Parathyroid adenoma (tissue), 2 donors: ENCODE results near the gene SOSTDC1.
A peak's percentile ranks its signal among the peaks of the same experiment; 100 is the strongest.
"Not testable (repeated sequence)": the region's sequence is repeated elsewhere in the genome, so short reads cannot be mapped to it uniquely, and the experiment has no call there.

Source experiments
- H2AFZ ChIP-seq: fragments of 300-600 bp; sonication (generic); one replicate; pipeline ENCODE4 v1.7.0; 2017; ENCODE audit warnings: antibody characterized with exemption, mild to moderate bottlenecking
- H3K27ac ChIP-seq: fragments of 300-600 bp; sonication (generic); one replicate; pipeline ENCODE4 v1.7.0; 2017
- H3K27me3 ChIP-seq: fragments of 300-600 bp; sonication (generic); one replicate; pipeline ENCODE4 v1.7.0; 2017; ENCODE audit warnings: low read length; ENCODE audit not compliant: control insufficient read depth, insufficient read depth
- H3K36me3 ChIP-seq: fragments of 300-600 bp; sonication (generic); one replicate; pipeline ENCODE4 v1.7.0; 2017; ENCODE audit warnings: low read length; ENCODE audit not compliant: control insufficient read depth, insufficient read depth
- H3K4me1 ChIP-seq: fragments of 300-600 bp; sonication (generic); one replicate; pipeline ENCODE4 v1.7.0; 2017; ENCODE audit warnings: control low read depth
- H3K4me2 ChIP-seq: fragments of 300-600 bp; sonication (generic); one replicate; pipeline ENCODE4 v1.7.0; 2017; ENCODE audit warnings: low read length
- H3K4me3 ChIP-seq: fragments of 300-600 bp; sonication (generic); one replicate; pipeline ENCODE4 v1.7.0; 2017; ENCODE audit warnings: low read depth, low read length
- H3K79me2 ChIP-seq: fragments of 300-600 bp; sonication (generic); one replicate; pipeline ENCODE4 v1.7.0; 2017; ENCODE audit warnings: control low read depth
- H3K9ac ChIP-seq: fragments of 300-600 bp; sonication (generic); one replicate; pipeline ENCODE4 v1.7.0; 2017; ENCODE audit warnings: mild to moderate bottlenecking
- H3K9me3 ChIP-seq: fragments of 300-600 bp; sonication (generic); one replicate; pipeline ENCODE4 v1.7.0; 2017; ENCODE audit warnings: low read length; ENCODE audit not compliant: control insufficient read depth
- TF ChIP-seq, protein P1 (sequence below): fragments of 300-600 bp; sonication (generic); IDR thresholded peaks from one replicate; pipeline ENCODE4 v1.7.0; 2017; ENCODE audit warnings: antibody characterized with exemption, mild to moderate bottlenecking
- donor health status: primary hyperparathyroidism.

SOSTDC1 gene

DNA sequence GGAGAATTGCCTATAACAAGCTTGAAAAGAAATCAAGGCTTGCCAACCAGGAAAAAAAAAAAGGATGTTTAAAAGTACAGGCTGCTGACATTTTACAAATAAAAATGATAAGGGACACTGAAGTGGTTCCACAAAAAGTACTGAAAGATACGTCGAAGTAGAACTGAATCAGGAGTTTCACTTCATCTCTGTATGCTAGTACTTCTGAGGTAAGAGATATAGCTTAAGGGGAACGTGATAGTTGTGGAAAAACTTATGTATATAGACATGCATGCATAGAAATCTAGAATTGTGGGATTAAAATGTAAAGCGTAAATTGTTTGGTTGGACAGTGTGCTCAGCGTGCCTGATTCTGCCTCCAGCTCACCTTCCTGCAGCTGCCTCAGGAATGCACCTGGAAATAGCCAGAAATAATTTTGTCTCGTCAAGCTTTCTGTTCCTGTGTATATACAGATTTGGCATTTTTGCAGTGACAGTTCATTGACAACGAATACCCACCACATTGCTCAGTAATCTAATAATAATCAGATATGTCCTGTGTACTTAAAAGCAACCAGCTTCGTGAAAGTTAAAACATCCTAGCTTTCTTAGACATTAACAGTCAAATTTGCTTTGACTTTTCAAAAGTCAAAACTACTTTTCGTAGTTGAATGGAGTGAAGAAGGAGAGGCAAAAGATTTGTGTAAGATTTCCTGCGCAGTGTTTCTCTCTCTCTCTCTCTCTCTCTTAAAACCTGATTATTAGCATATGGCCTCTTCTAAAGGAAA is 1.4 kb downstream of the SOSTDC1 start:
- Histone ChIP-seq H3K79me2 (no peaks in the 10 kb centered on the region), H3K27ac (no peak overlapping the region), H3K4me2 (no peak overlapping the region), H3K9me3 (no peaks in the 10 kb centered on the region), H3K36me3 (no peaks in the 10 kb centered on the region), H3K4me3 (no peak overlapping the region), H3K9ac (no peak overlapping the region), H3K4me1 (peaks cover 3% of the 10 kb centered on the region), H2AFZ (peak overlapping the region; percentile 40), H3K27me3 (no peaks in the 10 kb centered on the region)
- TF ChIP-seq, protein P1, sequence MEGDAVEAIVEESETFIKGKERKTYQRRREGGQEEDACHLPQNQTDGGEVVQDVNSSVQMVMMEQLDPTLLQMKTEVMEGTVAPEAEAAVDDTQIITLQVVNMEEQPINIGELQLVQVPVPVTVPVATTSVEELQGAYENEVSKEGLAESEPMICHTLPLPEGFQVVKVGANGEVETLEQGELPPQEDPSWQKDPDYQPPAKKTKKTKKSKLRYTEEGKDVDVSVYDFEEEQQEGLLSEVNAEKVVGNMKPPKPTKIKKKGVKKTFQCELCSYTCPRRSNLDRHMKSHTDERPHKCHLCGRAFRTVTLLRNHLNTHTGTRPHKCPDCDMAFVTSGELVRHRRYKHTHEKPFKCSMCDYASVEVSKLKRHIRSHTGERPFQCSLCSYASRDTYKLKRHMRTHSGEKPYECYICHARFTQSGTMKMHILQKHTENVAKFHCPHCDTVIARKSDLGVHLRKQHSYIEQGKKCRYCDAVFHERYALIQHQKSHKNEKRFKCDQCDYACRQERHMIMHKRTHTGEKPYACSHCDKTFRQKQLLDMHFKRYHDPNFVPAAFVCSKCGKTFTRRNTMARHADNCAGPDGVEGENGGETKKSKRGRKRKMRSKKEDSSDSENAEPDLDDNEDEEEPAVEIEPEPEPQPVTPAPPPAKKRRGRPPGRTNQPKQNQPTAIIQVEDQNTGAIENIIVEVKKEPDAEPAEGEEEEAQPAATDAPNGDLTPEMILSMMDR = no peak

DNA sequence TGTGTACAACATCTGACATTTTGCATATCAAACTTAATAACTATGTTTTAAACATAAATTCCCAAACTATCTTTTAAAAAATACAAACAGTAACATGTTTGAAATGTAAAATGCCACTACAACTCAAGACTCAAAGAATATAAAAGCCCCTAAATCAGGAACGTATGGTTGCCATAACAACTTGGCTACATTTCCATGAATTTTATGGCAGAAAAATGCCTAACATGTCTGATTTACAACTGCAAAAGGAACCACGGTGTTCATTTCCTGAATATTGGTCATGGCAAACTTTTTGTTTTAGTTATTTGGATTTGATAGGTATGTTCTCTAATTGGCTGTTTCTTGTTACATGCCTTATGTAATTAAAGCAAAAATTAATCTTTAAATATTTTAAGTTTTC is 2.0 kb downstream of the SOSTDC1 start:
- peaks cover 3% of the 10 kb centered on the region for H3K4me1 ChIP-seq
- H3K4me3 ChIP-seq = no peak overlapping the region
- no peaks in the 10 kb centered on the region for H3K79me2 ChIP-seq
- no peak overlapping the region for H3K4me2 ChIP-seq
- no peak overlapping the region for H3K9ac ChIP-seq
- H2AFZ ChIP-seq = no peak overlapping the region
- no peaks in the 10 kb centered on the region for H3K9me3 ChIP-seq
- H3K27ac ChIP-seq = no peak overlapping the region
- TF ChIP-seq, protein P1 = no peak
- no peaks in the 10 kb centered on the region for H3K27me3 ChIP-seq
- H3K36me3 ChIP-seq = no peaks in the 10 kb centered on the region

DNA sequence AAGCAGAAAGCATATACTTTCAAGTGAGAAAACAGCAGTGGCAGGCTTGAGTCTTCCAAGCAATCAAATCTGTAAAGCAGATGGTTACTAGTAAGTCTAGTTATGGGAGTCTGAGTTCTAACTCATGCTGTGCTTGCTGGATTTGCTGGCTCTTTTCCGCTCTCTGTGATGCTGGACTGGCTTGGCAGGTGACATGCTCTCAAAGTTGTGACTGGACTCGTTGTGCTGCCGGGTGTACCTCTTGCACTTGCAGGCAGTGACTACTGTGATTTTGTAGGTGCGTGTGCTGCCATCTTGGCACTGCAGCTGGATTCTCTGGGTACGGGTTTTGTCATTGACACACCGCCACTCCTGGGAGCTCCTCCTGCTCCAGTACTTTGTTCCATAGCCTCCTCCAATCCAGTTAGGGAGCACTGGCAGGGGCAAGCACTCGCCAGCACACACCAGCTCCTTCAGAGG is 3.1 kb downstream of the SOSTDC1 start:
- H3K9ac ChIP-seq = no peak overlapping the region
- H3K9me3 ChIP-seq = no peaks in the 10 kb centered on the region
- no peak overlapping the region for H3K27ac ChIP-seq
- no peak overlapping the region for H3K4me2 ChIP-seq
- peaks cover 3% of the 10 kb centered on the region for H3K4me1 ChIP-seq
- TF ChIP-seq, protein P1 = no peak
- no peaks in the 10 kb centered on the region for H3K36me3 ChIP-seq
- H3K4me3 ChIP-seq = no peak overlapping the region
- no peak overlapping the region for H2AFZ ChIP-seq
- no peaks in the 10 kb centered on the region for H3K27me3 ChIP-seq
- no peaks in the 10 kb centered on the region for H3K79me2 ChIP-seq

- TF ChIP-seq, protein P1 = no peak
- Histone ChIP-seq H3K79me2 (no peaks in the 10 kb centered on the region), H3K9ac (no peak overlapping the region), H3K27ac (no peak overlapping the region), H3K4me3 (no peak overlapping the region), H3K9me3 (no peaks in the 10 kb centered on the region), H3K36me3 (no peaks in the 10 kb centered on the region), H3K27me3 (no peaks in the 10 kb centered on the region), H3K4me1 (peaks cover 3% of the 10 kb centered on the region), H3K4me2 (no peak overlapping the region), H2AFZ (no peak overlapping the region)
These were observed 4.6 kb downstream of the SOSTDC1 start for GRCh38 chr7:16460789-16461493.

DNA sequence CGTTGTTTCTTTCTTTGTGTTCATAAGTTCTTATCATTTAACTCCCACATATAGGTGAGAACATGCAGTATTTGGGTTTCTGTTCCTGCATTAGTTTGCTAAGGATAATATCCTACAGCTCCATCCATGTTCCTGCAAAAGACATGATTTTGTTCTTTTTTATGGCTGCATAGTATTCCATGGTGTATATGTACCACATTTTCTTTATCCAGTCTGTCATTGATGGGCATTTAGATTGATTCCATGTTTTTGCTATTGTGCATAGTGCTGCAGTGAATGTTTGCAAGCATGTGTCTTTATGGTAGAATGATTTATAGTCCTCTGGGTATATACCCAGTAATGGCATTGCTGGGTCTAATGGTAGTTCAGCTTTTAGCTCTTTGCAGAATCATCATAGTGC is 9.2 kb downstream of the SOSTDC1 start:
- H2AFZ ChIP-seq, H3K4me1 ChIP-seq, H3K9me3 ChIP-seq, H3K36me3 ChIP-seq, H3K4me3 ChIP-seq, H3K27ac ChIP-seq, H3K4me2 ChIP-seq, H3K9ac ChIP-seq, H3K27me3 ChIP-seq, H3K79me2 ChIP-seq: not testable (repeated sequence)
